ENCODE results near the gene SOX8.

GRCh38 chr16:946048-946395 lies 35.5 kb upstream of the SOX8 start:
- TF ChIP-seq YY1 (IDR thresholded peaks at IDR 0.05; ENCODE audit: extremely low read depth, insufficient replicate concordance, low read depth, low read length) (no peak), CTCF (IDR thresholded peaks at IDR 0.05 in 2 of 3, conservative IDR thresholded peaks at IDR 0.05 in 1 of 3; ENCODE audit: borderline replicate concordance in 1 of 3, insufficient read depth in 1 of 3, low read depth in 2 of 3, low read length in 2 of 3) (no peak), POLR2A (IDR thresholded peaks at IDR 0.05; ENCODE audit: borderline replicate concordance, extremely low read depth, insufficient read depth, insufficient read length) (no peak), SRF (IDR thresholded peaks at IDR 0.05; ENCODE audit: low read depth) (no peak), ZFX (IDR thresholded peaks at IDR 0.05) (no peak), ATF3 (IDR thresholded peaks at IDR 0.05) (no peak), CEBPB (IDR thresholded peaks at IDR 0.05; ENCODE audit: low read depth) (no peak), JUND (IDR thresholded peaks at IDR 0.05) (no peak), FOSL1 (IDR thresholded peaks at IDR 0.05; ENCODE audit: low read depth) (no peak), POLR2AphosphoS5 (IDR thresholded peaks at IDR 0.05; ENCODE audit: low read depth, low read length) (no peak), RAD21 (IDR thresholded peaks at IDR 0.05; ENCODE audit: low read depth) (no peak), SIN3A (IDR thresholded peaks at IDR 0.05; ENCODE audit: low read depth) (no peak)
